HG02840 (cell line): ENCODE results near the gene IL13.

ENCODE experiments used
- ATAC-seq: cut with Tn5 transposase; IDR thresholded peaks from one replicate; pipeline ENCODE4 v1.9.1; 2021; ENCODE audit warnings: mild to moderate bottlenecking, moderate library complexity, moderate number of reproducible peaks; ENCODE audit not compliant: unreplicated experiment, low FRiP score

Gene IL13

DNA sequence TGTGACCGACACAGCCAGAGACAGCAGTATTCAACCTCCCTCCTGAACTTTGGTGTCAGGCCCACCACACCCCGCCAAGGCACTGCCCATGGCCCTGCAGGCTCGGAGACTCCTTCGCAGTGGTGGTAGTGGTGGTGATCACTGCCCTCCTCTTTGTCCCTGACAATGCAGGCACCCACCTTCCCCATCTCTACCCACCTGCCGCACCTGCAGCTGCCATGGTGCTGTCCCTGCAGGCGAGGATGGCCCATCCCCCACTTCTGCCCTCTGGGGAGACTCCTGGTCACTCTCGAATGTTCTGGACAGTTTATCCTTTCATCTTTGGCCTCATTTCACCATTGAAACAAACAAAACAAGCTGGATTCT is 11.5 kb downstream of the IL13 start:
- ATAC-seq = no peak

DNA sequence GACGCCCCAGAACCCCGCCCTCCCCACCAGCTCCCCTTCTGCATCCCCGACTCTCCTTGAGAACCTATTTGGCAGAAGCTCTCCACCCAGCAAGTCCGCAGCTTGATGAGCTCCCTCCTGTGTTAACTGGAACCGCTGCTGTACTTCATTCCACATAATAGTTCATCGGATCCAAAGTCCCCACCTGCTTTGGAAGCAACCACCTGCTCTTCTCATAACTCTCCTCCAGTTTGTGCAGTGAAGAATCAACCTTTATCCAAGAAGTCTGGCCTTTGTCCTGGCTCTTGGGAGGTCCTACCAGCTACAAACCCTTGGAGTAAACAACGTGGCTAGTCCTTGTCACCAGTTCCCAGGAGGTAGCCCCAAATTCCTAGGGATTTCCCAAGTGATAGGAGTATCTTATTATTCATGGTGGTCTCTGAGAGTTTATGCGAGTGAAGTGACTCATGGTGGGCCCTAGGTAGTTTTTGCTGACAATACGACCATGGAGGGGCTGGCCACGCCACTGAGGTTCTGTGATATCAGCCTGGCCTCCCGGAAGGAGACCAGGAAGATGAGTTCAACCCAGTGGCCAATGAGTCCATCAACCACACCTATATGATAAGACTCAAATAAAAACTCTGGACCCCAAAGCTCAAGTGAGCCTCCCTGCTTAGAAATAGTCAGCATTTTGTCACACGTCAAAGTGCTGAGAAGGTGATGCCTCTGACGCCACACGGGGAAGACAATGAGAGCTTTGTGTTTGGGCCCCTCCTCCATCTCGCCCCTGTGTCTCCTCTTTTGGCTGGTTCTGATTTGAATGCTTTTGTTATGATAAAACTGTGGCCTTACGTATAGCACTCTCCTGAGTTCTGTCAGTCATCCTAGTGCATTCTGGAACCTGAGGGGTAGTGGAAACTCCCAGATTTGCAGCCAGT is 12.3 kb downstream of the IL13 start:
- ATAC-seq = no peak

DNA sequence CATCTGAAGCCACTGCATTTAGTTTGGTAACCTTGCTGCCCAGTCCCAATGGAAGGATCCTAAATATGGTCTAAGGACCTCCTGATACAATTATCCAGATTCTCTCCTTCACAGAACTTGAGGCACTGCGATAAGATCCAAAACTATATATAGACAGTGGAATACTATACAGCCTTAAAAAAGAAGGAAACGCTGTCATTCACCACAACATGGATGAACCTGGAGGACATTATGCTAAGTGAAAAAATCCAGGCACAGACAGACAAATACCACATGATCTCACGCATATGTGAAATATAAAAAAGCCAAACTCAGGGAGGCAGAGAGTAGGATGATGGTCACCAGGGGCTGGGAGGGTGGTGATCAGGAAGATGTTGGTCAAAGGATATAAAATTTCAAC is 13.0 kb downstream of the IL13 start:
- ATAC-seq = no peak

GRCh38 chr5:132673488-132673887 is 15.5 kb downstream of the IL13 start:
- ATAC-seq = no peak

- ATAC-seq = no peak
These were observed 16.1 kb downstream of the IL13 start, which contains the start of gene IL4 for GRCh38 chr5:132673939-132674630. Gene IL4, plus strand, starts transcription at chr5:132673989. Its CDS starts 62 bp downstream, at chr5:132674051.

GRCh38 chr5:132674671-132675506 is 16.9 kb downstream of the IL13 start:
- peak; percentile 72 for ATAC-seq

DNA sequence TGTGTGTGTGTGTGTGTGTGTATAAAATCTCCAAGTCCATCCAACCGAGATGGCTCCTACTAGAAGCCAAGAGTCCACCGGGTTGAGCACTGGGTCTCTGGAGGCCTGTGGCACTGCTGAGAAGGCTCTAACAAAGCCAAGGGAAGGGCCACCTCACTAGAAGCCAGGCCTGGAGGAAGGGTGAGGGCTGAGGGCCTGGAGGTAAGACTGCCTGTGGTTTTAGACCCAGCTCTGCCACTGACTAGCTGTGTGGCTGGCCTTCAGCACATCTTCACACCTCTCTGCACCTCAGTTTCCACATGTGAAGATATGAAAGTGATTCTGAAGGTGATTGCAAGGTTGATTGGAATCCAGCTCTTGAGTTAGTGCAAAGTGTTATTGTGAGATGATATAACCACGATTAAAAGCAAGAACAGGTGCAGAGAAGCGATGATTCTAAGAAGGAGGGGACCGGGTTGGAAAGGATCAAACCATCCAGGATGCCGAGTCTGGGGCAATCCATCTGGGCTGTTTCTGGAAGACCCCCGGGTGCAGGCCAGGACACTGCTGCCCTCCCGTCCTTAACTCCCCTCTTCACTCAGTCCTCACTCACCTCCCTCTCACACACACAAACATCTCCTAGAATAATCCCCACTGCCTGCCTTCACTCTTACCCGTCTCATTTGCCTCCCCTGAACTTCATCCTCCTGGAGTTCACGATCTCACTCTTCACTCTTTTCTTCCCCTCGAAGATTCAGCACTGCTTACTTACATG is 18.1 kb downstream of the IL13 start:
- no peak for ATAC-seq

GRCh38 chr5:132677191-132677590 is 19.2 kb downstream of the IL13 start:
- no peak for ATAC-seq

- ATAC-seq = no peak
These were observed 19.9 kb downstream of the IL13 start for GRCh38 chr5:132677682-132678400.

- ATAC-seq = no peak
These were observed 20.8 kb downstream of the IL13 start for GRCh38 chr5:132678735-132679134.

- ATAC-seq = no peak
These were observed 21.2 kb downstream of the IL13 start for GRCh38 chr5:132679166-132679565.

GRCh38 chr5:132679717-132680380 is 21.9 kb downstream of the IL13 start:
- ATAC-seq = no peak

DNA sequence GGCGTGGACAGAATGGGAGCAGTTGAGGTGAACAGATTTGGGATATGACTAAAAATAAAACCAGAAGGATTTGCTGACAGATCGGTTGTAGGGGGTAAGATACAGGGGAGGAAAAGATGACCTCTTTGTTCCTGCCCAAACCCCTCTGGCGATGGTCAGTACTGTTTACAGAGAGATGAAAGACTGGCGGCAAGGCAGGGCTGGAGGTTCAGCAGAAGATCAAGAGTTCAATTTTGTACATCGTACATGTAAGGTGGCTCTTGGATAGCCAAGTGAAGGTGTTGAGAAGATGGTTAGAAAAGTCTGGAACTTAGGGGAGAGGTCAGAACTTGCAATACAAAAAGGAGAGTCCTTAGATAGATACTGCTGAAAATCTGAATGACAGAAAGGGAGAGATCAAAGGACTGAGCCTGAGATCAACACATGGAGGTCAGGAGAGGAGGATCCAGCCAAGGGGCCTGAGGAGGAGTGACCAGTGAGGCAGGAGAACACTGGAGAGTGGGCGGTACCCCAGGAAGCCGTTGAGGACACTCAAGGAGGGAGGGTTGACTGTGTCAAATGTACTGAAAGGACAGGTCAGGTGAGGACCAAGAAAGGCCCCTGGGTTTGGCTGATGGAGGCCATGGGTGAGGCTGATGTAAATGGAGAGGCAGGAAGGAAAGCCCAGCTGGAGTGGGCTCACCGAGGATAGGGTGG is 23.0 kb downstream of the IL13 start:
- ATAC-seq = no peak

- no peak for ATAC-seq
These were observed 23.5 kb downstream of the IL13 start for GRCh38 chr5:132681476-132681831.

DNA sequence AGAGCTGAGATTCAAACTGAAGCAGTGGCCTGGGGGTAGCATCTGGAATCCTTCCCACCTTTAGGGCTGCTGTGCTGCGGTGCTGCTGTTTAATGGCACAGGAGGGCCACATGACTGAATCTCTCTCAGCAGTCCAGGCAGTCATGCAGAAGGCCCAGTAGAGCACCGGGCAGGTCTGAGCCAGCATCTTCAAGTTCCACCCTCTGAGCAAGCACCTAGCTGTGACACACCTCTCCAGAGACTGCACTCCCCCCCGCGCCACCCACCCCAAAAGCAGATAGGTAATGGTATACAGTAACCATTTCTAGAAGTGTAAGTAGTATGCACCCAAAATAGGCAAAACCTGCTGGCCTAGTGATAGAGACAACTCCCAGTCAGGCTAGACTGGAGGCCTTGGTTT is 24.0 kb downstream of the IL13 start:
- no peak for ATAC-seq

- no peak for ATAC-seq
These were observed 26.5 kb downstream of the IL13 start for GRCh38 chr5:132684491-132684890.

DNA sequence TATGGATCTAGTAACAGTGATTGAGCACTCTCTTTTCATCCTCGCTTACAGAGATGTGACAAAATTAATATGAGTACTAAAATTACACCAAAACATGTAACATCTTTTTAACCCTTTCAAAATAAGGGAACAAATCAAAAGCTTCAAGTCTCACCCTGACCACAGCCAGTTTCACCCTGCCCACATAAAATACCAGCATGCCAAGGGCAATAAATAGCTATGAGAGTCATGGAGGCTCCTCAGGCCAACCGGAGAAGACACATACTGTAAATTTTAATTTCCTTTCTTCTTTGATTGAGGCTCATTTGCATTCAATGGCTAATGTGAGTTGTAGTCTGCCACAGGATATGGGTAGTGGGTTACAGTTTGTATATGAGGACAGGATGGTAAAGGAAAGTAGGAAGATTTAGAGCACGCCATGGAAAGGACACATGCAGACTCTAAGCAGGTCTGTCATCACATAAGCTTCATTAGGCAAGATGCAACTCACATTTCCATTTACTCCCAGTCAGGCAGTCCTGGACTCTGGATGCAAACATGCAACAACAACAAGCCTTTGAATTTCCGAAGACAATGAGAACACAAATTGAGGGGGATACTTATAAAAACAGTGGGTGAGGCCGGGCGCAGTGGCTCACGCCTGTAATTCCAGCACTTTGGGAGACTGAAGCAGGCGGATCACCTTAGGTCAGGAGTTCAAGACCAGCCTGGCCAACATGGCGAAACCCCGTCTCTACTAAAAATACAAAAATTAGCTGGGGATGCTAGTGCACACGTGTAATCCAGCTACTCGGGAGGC is 27.1 kb downstream of the IL13 start:
- no peak for ATAC-seq

DNA sequence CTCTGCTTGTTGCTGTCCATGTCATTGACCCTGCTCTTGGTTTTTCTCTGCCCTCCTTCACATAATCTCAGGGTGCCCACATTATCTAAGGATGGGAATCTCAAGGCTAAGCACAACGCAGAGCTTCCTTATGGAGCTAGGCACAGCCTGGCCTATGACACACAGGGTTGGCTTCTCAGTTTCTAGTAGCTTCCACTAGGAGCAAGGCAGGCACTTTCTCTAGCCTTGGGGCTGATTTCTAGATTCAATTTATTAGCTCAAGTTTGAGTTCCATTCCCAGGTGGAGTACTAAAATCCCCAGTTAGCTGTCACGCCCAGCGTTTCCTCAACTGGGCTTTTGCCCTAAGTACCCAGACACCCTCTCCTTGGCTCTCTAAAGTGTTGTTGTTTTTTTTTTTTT is 28.2 kb downstream of the IL13 start:
- no peak for ATAC-seq
